ENCODE results near the gene CALHM4.

The CALHM4 gene

GRCh38 chr6:116543149-116543548, 10.4 kb upstream of the CALHM4 start:
- DNase-seq = no peak

GRCh38 chr6:116545651-116546050, 7.9 kb upstream of the CALHM4 start, which contains the start of gene TRAPPC3L:
Gene TRAPPC3L, minus strand, starts transcription at chr6:116545684. Its CDS starts 170 bp downstream, at chr6:116545514.
- no peak for DNase-seq

- DNase-seq = no peak
Observed at GRCh38 chr6:116547358-116547757, 6.2 kb upstream of the CALHM4 start.

- no peak for DNase-seq
Observed at GRCh38 chr6:116550796-116551195, 2.8 kb upstream of the CALHM4 start.

GRCh38 chr6:116556065-116556464, 2.5 kb downstream of the CALHM4 start:
- DNase-seq = no peak

GRCh38 chr6:116556814-116557415, 3.4 kb downstream of the CALHM4 start:
- no peak for DNase-seq

GRCh38 chr6:116557893-116558292, 4.3 kb downstream of the CALHM4 start:
- DNase-seq = no peak

GRCh38 chr6:116560130-116560529, 6.6 kb downstream of the CALHM4 start:
- DNase-seq = no peak

- DNase-seq = peak; percentile 75
Observed at GRCh38 chr6:116561377-116562018, 7.9 kb downstream of the CALHM4 start.

- DNase-seq = no peak
Observed at GRCh38 chr6:116562019-116562403, 8.5 kb downstream of the CALHM4 start.

GRCh38 chr6:116562614-116563013, 9.1 kb downstream of the CALHM4 start:
- DNase-seq = no peak

- DNase-seq = no peak
Observed at GRCh38 chr6:116563830-116564229, 10.3 kb downstream of the CALHM4 start.

- DNase-seq = no peak
Observed at GRCh38 chr6:116564311-116564710, 10.8 kb downstream of the CALHM4 start.

- DNase-seq = no peak
Observed at GRCh38 chr6:116564921-116565872, 11.6 kb downstream of the CALHM4 start.

- DNase-seq = no peak
Observed at GRCh38 chr6:116568111-116568510, 14.6 kb downstream of the CALHM4 start.

- DNase-seq = no peak
Observed at GRCh38 chr6:116568821-116569755, 15.5 kb downstream of the CALHM4 start.

GRCh38 chr6:116570856-116571682, 17.5 kb downstream of the CALHM4 start, which contains the start of gene RWDD1:
Gene RWDD1, plus strand, starts transcription at chr6:116571504. Its CDS starts 79 bp downstream, at chr6:116571583.
- DNase-seq = peak; percentile 100

- DNase-seq = no peak
Observed at GRCh38 chr6:116571683-116572000, 18.1 kb downstream of the CALHM4 start.

GRCh38 chr6:116572162-116572561, 18.6 kb downstream of the CALHM4 start:
- DNase-seq = peak; percentile 1

- no peak for DNase-seq
Observed at GRCh38 chr6:116575227-116575626, 21.7 kb downstream of the CALHM4 start.

- DNase-seq = no peak
Observed at GRCh38 chr6:116577486-116577885, 23.9 kb downstream of the CALHM4 start.

GRCh38 chr6:116578335-116578734, 24.8 kb downstream of the CALHM4 start:
- no peak for DNase-seq
